T47D (cell line): ENCODE results near the gene CMIP.

Experiments used
- DNase-seq, 2 experiments: peaks; one replicate each; pipeline versions ENCODE4 v3.0.0 to v3.0.0-alpha.2; 2011 to 2012; ENCODE audit warnings: low read depth in 1 of 2, low spot score in 1 of 2
- JUND ChIP-seq: IDR thresholded peaks from 2 replicates; pipeline ENCODE4 v1.6.1; 2012; ENCODE audit warnings: low read depth
- in situ Hi-C: cut with HindIII; loops from 2 replicates; pipeline ENCODE4 v1.10.0; 2016; ENCODE audit warnings: low sequenced_read_pairs, low pct_unique_long_range_greater_than_20kb

The CMIP gene

GRCh38 chr16:81564421-81564911, 119.9 kb downstream of the CMIP start:
- DNase-seq, result no peak
- in situ Hi-C loops, result no loop called here
- TF ChIP-seq JUND, result no peak

- no peak for TF ChIP-seq JUND
- in situ Hi-C loops, result no loop called here
- DNase-seq, result no peak
Measured at GRCh38 chr16:81565321-81566028, 120.9 kb downstream of the CMIP start.

GRCh38 chr16:81566086-81567007, 121.7 kb downstream of the CMIP start:
- no peak for TF ChIP-seq JUND
- in situ Hi-C loops, result no loop called here
- no peak for DNase-seq

- in situ Hi-C loops, result no loop called here
- no peak for TF ChIP-seq JUND
- DNase-seq, result no peak
Measured at GRCh38 chr16:81567087-81567486, 122.5 kb downstream of the CMIP start.

- peak; percentile 69 to 78 for DNase-seq
- in situ Hi-C loops, result no loop called here
- TF ChIP-seq JUND, result no peak
Measured at GRCh38 chr16:81567987-81568748, 123.6 kb downstream of the CMIP start.

GRCh38 chr16:81568749-81569087, 124.1 kb downstream of the CMIP start:
- TF ChIP-seq JUND, result no peak
- in situ Hi-C loops, result no loop called here
- no peak for DNase-seq

- DNase-seq, result no peak
- TF ChIP-seq JUND, result no peak
- in situ Hi-C loops, result no loop called here
Measured at GRCh38 chr16:81569361-81570034, 124.9 kb downstream of the CMIP start.

- DNase-seq, result no peak
- TF ChIP-seq JUND, result no peak
- in situ Hi-C loops, result no loop called here
Measured at GRCh38 chr16:81570151-81570846, 125.7 kb downstream of the CMIP start.

- no peak for TF ChIP-seq JUND
- DNase-seq, result no peak
- in situ Hi-C loops, result no loop called here
Measured at GRCh38 chr16:81571175-81571574, 126.6 kb downstream of the CMIP start.

- in situ Hi-C loops, result no loop called here
- no peak for TF ChIP-seq JUND
- DNase-seq, result no peak
Measured at GRCh38 chr16:81571592-81572385, 127.2 kb downstream of the CMIP start.
